GM20431 (cell line): ENCODE measurements around the gene VPS54.
"Not testable (repeated sequence)": the region's sequence is repeated elsewhere in the genome, so short reads cannot be mapped to it uniquely, and the experiment has no call there.

Source experiments
- in situ Hi-C: fragments of 300-500 bp; cut with MseI, MboI; formaldehyde crosslinking; loops from one replicate; pipeline ENCODE4 v1.15.0; 2020; ENCODE audit warnings: low sequenced_read_pairs; ENCODE audit not compliant: unreplicated experiment

VPS54 gene

GRCh38 chr2:63853527-63854310 is 165.5 kb downstream of the VPS54 start:
- in situ Hi-C loops = loop anchor here (25.0 kb wide), 1 partner anchor 166 kb away; no protein-coding TSS in a partner anchor

- in situ Hi-C loops = loop anchor here (25.0 kb wide), 1 partner anchor 164 kb away; no protein-coding TSS in a partner anchor
Observed at GRCh38 chr2:63851691-63852311, 167.4 kb downstream of the VPS54 start.

- in situ Hi-C loops = loop anchor here (25.0 kb wide), 1 partner anchor 163 kb away; no protein-coding TSS in a partner anchor
Observed at GRCh38 chr2:63850649-63851048, 168.6 kb downstream of the VPS54 start.

- in situ Hi-C loops = loop anchor here (25.0 kb wide), 1 partner anchor 163 kb away; no protein-coding TSS in a partner anchor
Observed at GRCh38 chr2:63850204-63850571, 169.0 kb downstream of the VPS54 start.

GRCh38 chr2:63849381-63850203 is 169.6 kb downstream of the VPS54 start:
- in situ Hi-C loops = loop anchor here (25.0 kb wide), 1 partner anchor 162 kb away; no protein-coding TSS in a partner anchor

- in situ Hi-C loops = not testable (repeated sequence)
Observed at GRCh38 chr2:63847571-63847970, 171.7 kb downstream of the VPS54 start.

GRCh38 chr2:63846487-63846886 is 172.7 kb downstream of the VPS54 start:
- in situ Hi-C loops = no loop called here

- in situ Hi-C loops = no loop called here
Observed at GRCh38 chr2:63845866-63846265, 173.4 kb downstream of the VPS54 start.

GRCh38 chr2:63844616-63845015 is 174.6 kb downstream of the VPS54 start:
- in situ Hi-C loops = no loop called here

- in situ Hi-C loops = no loop called here
Observed at GRCh38 chr2:63843791-63844190, 175.4 kb downstream of the VPS54 start.

GRCh38 chr2:63843093-63843492 is 176.1 kb downstream of the VPS54 start:
- in situ Hi-C loops = no loop called here

- in situ Hi-C loops = no loop called here
Observed at GRCh38 chr2:63842149-63843061, 176.8 kb downstream of the VPS54 start.
